ENCODE data around the gene DCLK2. TPM values are rescaled to one million over a fixed set of nuclear protein-coding genes. Genes with fewer than 3 reads are reported as not detected.

The DCLK2 gene
- polyA plus RNA-seq, 1 donor from 2014 or later = 134 TPM

- Histone ChIP-seq H3K9me2 (ENCODE audit: insufficient read depth, low read length) (no peaks in the 10 kb centered on the region), H2AFZ (ENCODE audit: low read depth, low read length) (no peak overlapping the region), H3K27me3 (ENCODE audit: insufficient read depth, low read depth, low read length) (no peaks in the 10 kb centered on the region), H3K4me3 (ENCODE audit: low read length) (no peak overlapping the region), H4K20me1 (ENCODE audit: insufficient read depth) (no peaks in the 10 kb centered on the region), H3K9me3 (ENCODE audit: low read length) (no peaks in the 10 kb centered on the region), H3K9ac (ENCODE audit: low read length) (no peak overlapping the region), H3F3A (ENCODE audit: insufficient read depth, low read length, poor library complexity, severe bottlenecking) (no peaks in the 10 kb centered on the region), H3K36me3 (ENCODE audit: insufficient read depth, low read length) (peaks cover 3% of the 10 kb centered on the region), H3K79me2 (replicated peaks; ENCODE audit: insufficient read depth, low read length) (no peaks in the 10 kb centered on the region), H3K27ac (ENCODE audit: low read length) (no peak overlapping the region), H3K4me2 (ENCODE audit: low read length) (no peak overlapping the region)
- TF ChIP-seq TAF1 (IDR thresholded peaks at IDR 0.05; ENCODE audit: low read depth) (no peak), RAD21 (conservative IDR thresholded peaks at IDR 0.05) (no peak), EZH2 (IDR thresholded peaks at IDR 0.05; ENCODE audit: borderline replicate concordance, insufficient read depth, low read length, poor library complexity, severe bottlenecking) (no peak), MXI1 (conservative IDR thresholded peaks at IDR 0.05; ENCODE audit: poor library complexity, severe bottlenecking) (no peak), SMC3 (conservative IDR thresholded peaks at IDR 0.05; ENCODE audit: poor library complexity) (no peak), CTCF (IDR thresholded peaks at IDR 0.05; ENCODE audit: poor library complexity, severe bottlenecking) (no peak), EP300 (conservative IDR thresholded peaks at IDR 0.05; ENCODE audit: poor library complexity, severe bottlenecking) (no peak), POLR2AphosphoS5 (IDR thresholded peaks at IDR 0.05) (no peak), REST (IDR thresholded peaks at IDR 0.05; ENCODE audit: borderline replicate concordance) (no peak)
These were observed 157.1 kb downstream of the DCLK2 start for GRCh38 chr4:150235317-150235716.

GRCh38 chr4:150235808-150236271, 157.6 kb downstream of the DCLK2 start:
- no peaks in the 10 kb centered on the region for H4K20me1 ChIP-seq (ENCODE audit: insufficient read depth)
- no peaks in the 10 kb centered on the region for H3K79me2 ChIP-seq (replicated peaks; ENCODE audit: insufficient read depth, low read length)
- H3K9me3 ChIP-seq (ENCODE audit: low read length) = no peaks in the 10 kb centered on the region
- H3K36me3 ChIP-seq (ENCODE audit: insufficient read depth, low read length) = peaks cover 4% of the 10 kb centered on the region
- no peaks in the 10 kb centered on the region for H3F3A ChIP-seq (ENCODE audit: insufficient read depth, low read length, poor library complexity, severe bottlenecking)
- H3K4me2 ChIP-seq (ENCODE audit: low read length) = no peak overlapping the region
- H3K9me2 ChIP-seq (ENCODE audit: insufficient read depth, low read length) = no peaks in the 10 kb centered on the region
- H3K9ac ChIP-seq (ENCODE audit: low read length) = no peak overlapping the region
- H3K27me3 ChIP-seq (ENCODE audit: insufficient read depth, low read depth, low read length) = no peaks in the 10 kb centered on the region
- H2AFZ ChIP-seq (ENCODE audit: low read depth, low read length) = no peak overlapping the region
- no peak overlapping the region for H3K4me3 ChIP-seq (ENCODE audit: low read length)
- no peak overlapping the region for H3K27ac ChIP-seq (ENCODE audit: low read length)
- TF ChIP-seq REST (IDR thresholded peaks at IDR 0.05; ENCODE audit: borderline replicate concordance) = no peak
